HG03103 (cell line): ENCODE data around the gene GNAO1.
"Not testable (repeated sequence)": the region's sequence is repeated elsewhere in the genome, so short reads cannot be mapped to it uniquely, and the experiment has no call there.

Experiments used
- ATAC-seq: cut with Tn5 transposase; IDR thresholded peaks from one replicate; pipeline ENCODE4 v1.9.1; 2021; ENCODE audit warnings: low read depth; ENCODE audit not compliant: unreplicated experiment

Gene GNAO1

DNA sequence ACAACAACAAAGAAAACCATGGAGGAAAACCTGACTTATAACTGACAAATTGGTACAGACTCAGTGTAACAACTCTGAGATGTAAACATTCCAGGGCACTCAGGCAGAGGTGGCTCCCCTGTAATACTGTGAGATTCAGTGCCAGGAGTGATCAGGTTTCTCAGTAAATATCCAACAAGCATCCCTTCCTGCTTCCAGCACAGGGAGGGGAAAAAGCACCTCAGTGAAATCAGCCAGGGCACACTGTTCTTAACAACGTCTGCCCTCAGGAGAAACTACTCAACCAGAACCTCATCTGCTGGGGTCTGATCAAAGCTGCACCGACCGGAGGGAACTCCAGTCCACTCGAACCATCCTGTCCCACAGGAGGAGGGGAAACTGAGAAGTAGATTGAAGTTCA is 181.7 kb downstream of the GNAO1 start:
- no peak for ATAC-seq

DNA sequence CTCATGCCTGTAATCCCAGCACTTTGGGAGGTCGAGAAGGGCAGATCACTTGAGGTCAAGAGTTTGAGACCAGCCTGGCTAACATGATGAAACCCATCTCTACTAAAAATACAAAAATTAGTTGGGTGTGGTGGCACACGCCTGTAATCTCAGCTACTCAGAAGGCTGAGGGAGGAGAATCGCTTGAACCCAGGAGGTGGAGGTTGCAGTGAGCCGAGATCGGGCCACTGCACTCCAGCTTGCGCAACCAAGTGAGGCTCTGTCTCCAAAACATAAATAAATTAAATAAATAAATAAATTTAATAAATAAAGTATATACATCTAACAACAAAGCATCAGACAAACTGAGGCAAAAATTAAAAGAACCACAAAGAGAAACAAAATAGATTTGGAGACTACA is 184.5 kb downstream of the GNAO1 start:
- not testable (repeated sequence) for ATAC-seq

DNA sequence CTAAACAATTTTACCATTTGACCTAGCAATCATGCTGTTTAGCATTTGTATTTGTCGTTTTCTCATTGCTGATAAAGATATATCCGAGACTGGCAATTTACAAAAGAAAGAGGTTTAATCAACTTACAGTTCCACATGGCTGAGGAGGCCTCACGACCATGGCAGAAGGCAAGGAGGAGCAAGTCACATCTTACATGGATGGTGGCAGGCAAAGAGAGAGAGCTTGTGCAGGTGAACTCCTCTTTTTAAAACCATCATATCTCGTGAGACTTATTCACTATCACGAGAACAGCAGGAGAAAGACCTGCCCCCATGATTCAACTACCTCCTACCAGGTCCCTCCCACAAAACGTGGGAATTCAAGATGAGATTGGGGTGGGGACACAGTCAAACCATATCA is 187.8 kb downstream of the GNAO1 start:
- not testable (repeated sequence) for ATAC-seq

DNA sequence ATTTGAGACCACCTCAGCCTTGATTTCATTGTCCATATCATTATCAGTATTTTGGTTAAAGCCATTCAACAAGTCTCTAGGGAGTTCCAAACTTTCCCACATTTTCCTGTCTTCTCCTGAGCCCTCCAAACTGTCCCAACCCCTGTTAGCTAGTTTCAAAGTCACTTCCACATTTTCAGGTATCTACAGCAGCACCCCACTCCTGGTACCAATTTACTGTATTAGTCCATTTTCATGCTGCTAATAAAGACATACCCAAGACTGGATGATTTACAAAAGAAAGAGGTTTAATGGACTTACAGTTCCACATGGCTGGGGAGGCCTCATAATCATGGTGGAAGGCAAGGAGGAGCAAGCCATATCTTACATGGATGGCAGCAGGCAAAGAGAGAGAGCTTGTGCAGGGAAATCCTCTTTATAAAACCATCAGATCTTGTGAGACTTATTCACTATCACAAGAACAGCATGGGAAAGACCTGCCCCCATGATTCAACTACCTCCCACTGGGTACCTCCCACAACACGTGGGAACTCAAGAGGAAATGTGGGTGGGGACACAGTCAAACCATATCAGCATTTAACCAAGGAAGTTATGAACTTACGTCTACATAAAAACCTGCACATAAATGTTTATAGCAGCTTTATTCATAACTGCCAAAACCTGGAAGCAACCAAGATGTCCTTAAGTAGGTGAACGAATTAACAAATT is 189.6 kb downstream of the GNAO1 start:
- ATAC-seq: not testable (repeated sequence)

DNA sequence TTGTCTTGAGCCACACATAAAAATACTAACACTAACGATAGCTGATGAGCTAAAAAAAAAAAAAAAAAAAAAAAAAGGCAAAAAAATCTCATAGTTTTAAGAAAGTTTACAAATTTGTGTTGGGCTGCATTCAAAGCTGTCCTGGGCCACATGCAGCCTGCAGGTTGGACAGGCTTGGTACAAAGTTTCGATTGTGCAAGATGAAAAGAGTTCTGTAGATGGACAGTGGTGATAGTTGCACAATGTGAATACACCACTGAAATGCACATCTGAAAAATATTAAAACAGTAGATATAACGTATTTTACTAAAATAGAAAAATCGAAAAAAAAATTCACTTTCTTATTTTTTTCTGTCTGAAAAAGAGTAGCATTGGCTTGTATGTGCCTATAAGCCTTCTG is 191.2 kb downstream of the GNAO1 start:
- no peak for ATAC-seq

DNA sequence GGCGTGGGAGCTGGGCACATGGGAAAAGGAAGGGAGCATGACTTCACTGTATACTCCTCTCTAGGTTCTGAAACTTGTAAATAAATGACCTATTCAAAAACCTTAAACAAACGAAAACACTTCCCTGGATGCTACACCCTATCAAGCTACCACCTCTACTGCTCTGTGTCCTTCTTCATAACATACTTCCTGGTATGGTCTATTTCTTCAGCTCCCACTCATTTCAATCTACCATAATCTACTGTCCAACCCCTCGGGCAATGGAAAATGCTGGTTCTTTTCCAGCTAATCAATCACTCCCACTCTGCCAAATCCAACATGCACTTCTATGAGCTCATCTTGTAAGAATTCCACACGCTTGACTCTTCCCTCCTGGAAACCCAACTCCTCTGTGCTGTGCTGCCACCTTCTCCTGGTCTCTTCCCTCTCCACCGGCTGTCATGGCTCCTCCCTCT is 191.6 kb downstream of the GNAO1 start:
- ATAC-seq: no peak

DNA sequence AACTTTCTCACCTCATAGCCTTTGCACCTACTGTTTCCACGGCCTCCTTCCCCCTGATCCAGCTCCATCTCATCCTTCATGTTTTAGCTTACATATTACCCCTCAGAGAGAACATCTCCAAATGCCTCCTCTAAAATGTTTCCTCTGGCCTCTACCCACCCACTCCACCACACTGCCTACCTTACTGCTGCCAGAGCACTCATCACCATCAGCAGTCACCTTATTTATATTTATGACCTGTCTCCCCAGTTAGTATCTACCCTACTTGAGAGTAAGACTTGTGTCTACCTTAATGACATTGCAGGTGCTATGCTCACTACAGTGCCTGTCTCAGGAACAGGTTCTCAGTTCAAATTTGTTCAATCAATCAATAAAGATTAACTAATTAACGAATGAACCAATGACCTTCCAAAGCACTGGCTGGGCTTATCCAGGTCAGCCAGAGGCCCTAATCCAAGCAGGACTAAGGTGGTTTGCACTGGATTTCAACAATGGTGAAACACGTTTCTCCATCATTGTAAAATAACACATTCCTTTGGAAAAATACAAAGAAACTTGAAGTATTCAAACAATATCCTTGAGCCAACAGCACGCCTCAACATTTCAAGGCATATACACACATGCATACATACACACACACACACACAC is 192.9 kb downstream of the GNAO1 start:
- ATAC-seq: no peak

DNA sequence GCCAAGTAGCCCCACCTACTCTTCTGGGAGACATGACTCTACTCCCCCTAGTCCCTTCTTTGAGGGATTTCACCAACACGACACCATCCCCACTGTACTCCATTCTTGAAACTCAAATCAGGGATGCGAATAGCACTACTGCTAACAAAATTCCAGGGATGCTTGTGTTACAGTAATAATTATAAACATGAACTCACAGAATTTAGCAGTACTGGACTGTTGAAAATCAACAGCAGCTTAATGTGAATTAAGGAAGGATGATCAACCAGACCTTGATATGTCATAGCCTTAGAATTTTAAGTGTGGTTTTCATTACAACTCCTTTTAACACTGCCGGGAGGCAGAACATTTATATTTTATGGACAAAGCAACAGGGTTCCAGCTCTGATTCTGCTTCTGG is 196.1 kb downstream of the GNAO1 start:
- no peak for ATAC-seq

DNA sequence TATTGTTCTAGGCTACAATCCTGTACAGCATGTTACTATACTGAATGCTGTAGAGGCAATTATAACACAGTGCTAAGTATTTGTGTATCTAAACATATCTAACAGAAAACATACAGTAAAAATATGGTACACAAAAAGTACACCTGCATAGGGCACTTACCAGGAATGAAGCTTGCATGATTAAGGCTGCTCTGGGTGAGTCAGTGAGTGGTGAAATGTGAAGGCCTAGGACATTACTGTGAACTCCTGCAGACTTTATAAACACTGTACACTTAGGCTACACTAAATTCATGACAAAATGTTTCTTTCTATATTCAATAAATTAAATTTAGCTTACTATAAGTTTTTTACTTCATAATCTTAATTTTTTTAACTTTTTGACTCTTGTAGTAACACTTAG is 196.9 kb downstream of the GNAO1 start:
- ATAC-seq: no peak

DNA sequence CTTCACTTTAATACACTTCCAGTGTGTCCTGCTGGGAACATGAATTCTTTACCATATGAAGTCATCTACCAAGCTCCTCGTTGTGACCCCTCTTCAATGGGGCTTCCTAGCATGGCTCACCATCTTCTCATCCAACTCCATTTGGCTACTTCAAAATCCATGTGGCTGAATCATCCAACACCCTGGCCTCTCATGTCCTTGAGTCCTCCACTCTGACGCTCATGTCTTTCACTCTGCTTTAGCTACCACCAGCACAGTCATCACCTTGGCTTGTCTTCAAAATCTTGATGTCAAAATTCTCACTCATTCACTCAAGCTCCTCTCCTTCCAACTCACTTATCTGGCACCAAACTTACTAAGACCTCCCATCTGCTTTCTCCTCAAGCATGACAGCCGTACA is 198.3 kb downstream of the GNAO1 start:
- no peak for ATAC-seq

DNA sequence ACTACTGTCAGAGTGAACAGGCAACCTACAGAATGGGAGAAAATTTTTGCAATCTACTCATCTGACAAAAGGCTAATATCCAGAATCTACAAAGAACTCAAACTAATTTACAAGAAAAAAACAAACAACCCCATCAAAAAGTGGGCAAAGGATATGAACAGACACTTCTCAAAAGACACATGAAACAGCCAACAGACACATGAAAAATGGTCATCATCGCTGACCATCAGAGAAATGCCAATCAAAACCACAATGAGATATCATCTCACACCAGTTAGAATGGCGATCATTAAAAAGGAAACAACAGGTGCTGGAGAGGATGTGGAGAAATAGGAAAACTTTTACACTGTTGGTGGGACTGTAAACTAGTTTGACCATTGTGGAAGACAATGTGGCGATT is 205.4 kb downstream of the GNAO1 start:
- ATAC-seq: not testable (repeated sequence)

DNA sequence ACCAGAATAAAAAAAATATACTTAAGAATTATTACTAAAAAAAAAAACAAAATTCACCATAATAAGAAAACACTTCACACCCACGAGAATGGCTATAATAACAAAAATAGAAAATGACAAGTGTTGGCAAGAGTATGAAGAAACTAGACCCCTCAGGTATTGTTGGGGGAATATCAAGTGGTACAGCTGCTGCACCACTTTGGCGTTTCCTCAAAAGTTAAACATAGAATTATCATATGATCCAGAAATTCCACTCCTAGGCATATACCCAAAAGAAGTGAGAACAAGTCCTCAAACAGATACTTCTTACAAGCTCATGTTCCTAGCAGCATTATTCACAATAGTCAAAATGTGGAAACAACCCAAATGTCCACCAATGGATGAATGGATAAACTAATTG is 207.8 kb downstream of the GNAO1 start:
- no peak for ATAC-seq

DNA sequence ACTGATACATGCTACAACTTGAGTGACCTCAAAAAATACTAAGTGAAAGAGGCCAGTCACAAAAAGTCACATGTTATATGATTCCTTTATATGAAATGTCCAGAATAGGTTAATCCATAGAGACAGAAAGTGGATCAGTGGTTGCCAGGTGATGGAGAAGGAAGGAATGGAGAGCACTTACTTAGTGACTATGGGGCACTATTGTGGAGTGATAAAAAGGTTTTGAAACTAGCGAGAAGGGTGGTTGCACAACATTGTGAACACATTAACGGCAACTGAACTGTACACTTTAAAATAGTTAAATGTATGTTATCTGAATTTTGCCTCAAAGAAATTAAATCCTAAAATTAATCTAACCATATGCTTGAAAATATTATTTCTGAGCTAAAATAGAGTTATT is 208.2 kb downstream of the GNAO1 start:
- ATAC-seq: no peak

DNA sequence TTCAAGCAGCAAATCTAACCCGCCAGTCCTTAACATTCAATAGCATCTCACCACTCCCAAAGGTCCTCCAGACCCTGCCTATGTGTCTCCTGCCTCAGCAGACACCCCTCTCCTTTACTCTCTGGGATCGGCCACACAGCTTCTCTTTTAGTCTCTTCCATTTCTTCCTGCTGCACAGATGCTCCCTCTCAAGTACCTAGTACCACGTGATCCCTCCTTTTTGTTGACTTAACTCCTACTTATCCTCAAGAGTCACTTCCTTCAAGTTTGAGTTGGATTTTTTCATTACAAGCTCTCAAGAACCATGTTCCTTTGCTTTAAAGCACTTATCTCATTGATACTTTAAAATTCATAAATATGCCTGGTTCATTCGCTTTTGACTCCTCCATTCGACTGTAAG is 209.2 kb downstream of the GNAO1 start:
- no peak for ATAC-seq

DNA sequence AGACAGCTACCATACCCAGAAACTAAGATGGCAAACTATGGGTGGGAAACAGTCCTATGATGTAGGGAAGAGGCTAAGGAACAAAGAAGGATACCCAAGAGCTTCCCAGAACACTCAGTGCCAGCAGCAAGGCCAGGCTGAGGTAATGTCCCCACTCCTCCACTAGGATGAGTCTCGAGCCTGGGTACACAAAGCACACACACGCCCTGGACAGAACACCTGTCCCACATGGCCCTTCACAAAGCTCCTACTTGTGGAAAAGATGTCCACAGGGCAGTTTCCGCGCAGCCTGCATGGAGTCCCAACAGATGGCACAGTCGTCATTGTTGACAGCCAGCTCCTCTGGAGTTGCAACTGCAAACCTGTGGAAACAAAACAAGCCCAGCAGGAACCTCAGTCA is 210.2 kb downstream of the GNAO1 start:
- peak; percentile 68 for ATAC-seq

DNA sequence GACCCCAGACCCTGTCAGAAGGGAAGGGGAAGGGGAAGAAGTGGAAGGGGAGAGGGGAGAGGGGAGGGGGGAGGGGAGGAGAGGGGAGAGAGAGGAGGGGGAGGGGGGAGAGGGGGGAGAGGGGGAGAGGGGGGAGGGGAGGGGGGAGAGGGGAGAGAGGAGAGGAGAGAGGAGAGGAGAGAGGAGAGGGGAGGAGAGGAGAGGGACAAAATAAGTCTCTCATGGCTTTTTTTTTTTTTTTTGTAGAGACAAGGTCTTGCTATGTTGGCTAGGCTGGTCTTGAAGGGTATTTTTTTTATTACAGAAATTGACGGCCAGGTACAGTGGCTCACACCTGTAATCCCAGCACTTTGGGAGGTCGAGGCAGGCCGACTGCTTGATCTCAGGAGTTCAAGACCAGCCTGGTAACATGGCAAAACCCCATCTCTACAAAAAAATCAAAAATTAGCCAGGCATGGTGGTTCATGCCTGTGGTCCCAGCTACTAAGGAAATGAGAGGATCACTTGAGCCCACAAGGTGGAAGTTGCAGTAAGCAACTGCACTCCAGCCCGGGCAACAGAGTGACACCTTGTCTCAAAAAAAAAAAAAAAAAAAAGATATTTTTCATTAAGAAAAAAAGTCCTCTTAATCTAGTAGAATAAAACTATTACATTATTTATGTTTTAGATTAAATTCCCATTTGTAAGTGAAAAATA is 214.8 kb downstream of the GNAO1 start:
- ATAC-seq: no peak
